Hindlimb muscle (tissue), 1 donor: ENCODE data around the gene POLR3C. TPM values are rescaled to one million over a fixed set of nuclear protein-coding genes. Genes with fewer than 3 reads are reported as not detected.
"Not testable (repeated sequence)": the region's sequence is repeated elsewhere in the genome, so short reads cannot be mapped to it uniquely, and the experiment has no call there.

Experiments
- DNase-seq: peaks from one replicate; pipeline ENCODE4 v3.0.0-alpha.2; 2013
- polyA plus RNA-seq: library from polyadenylated mRNA; unstranded; fragments of 120-200 nt; gene quantifications from one replicate; pipeline ENCODE4 v1.2.1, GENCODE V29; 2013; ENCODE audit not compliant: insufficient read length

Gene POLR3C
- 20.6 TPM for polyA plus RNA-seq

GRCh38 chr1:145823565-145824498, at the start of gene POLR3C, which contains the start of gene RNF115:
Gene POLR3C (plus strand): TSS chr1:145824200. CDS start chr1:145825777, 1,577 bp downstream.
Gene RNF115 (minus strand): TSS chr1:145824095. CDS start chr1:145823873, 222 bp downstream.
- DNase-seq = peak; percentile 91

GRCh38 chr1:145777357-145778145, 46.4 kb upstream of the POLR3C start:
- no peak for DNase-seq

- DNase-seq = no peak
These were observed 45.9 kb upstream of the POLR3C start for GRCh38 chr1:145778146-145778540.

- DNase-seq = peak; percentile 21
These were observed 41.5 kb upstream of the POLR3C start for GRCh38 chr1:145782272-145783099.

- no peak for DNase-seq
These were observed 39.6 kb upstream of the POLR3C start for GRCh38 chr1:145784409-145784808.

- no peak for DNase-seq
These were observed 38.5 kb upstream of the POLR3C start for GRCh38 chr1:145785547-145785946.

- no peak for DNase-seq
These were observed 37.7 kb upstream of the POLR3C start for GRCh38 chr1:145786271-145786670.

- no peak for DNase-seq
These were observed 35.4 kb upstream of the POLR3C start for GRCh38 chr1:145788580-145788979.

GRCh38 chr1:145791860-145792259, 32.1 kb upstream of the POLR3C start:
- not testable (repeated sequence) for DNase-seq

- no peak for DNase-seq
These were observed 31.5 kb upstream of the POLR3C start for GRCh38 chr1:145792484-145792883.

- no peak for DNase-seq
These were observed 28.6 kb upstream of the POLR3C start for GRCh38 chr1:145795257-145795881.

- DNase-seq = no peak
These were observed 27.2 kb upstream of the POLR3C start for GRCh38 chr1:145796753-145797152.

GRCh38 chr1:145799806-145800205, 24.2 kb upstream of the POLR3C start:
- DNase-seq = no peak

- no peak for DNase-seq
These were observed 19.6 kb upstream of the POLR3C start for GRCh38 chr1:145804235-145805045.

GRCh38 chr1:145805057-145805456, 18.9 kb upstream of the POLR3C start:
- DNase-seq = no peak

- no peak for DNase-seq
These were observed 17.6 kb upstream of the POLR3C start for GRCh38 chr1:145806408-145806807.

- DNase-seq = no peak
These were observed 17.2 kb upstream of the POLR3C start for GRCh38 chr1:145806844-145807243.

- not testable (repeated sequence) for DNase-seq
These were observed 10.8 kb upstream of the POLR3C start for GRCh38 chr1:145812977-145813810.

- not testable (repeated sequence) for DNase-seq
These were observed 5.9 kb upstream of the POLR3C start for GRCh38 chr1:145818095-145818494.

GRCh38 chr1:145822779-145823331, 1.1 kb upstream of the POLR3C start:
- DNase-seq = not testable (repeated sequence)
